ENCODE results near the gene UBA7. TPM values are rescaled to one million over a fixed set of nuclear protein-coding genes. Genes with fewer than 3 reads are reported as not detected.
A peak's percentile ranks its signal among the peaks of the same experiment; 100 is the strongest.
"Not testable (repeated sequence)": the region's sequence is repeated elsewhere in the genome, so short reads cannot be mapped to it uniquely, and the experiment has no call there.

Gene UBA7
- total RNA-seq, 2 experiments from 2014 or later, result 85.6 to 86.4 TPM

- H3K27ac Mint-ChIP-seq, result no peak overlapping the region
- peaks cover 39% of the 10 kb centered on the region for H3K4me1 Mint-ChIP-seq (ENCODE audit: low read depth)
- H3K4me3 Mint-ChIP-seq, result no peak overlapping the region
- CTCF ChIA-PET, result interaction anchor here (0.9 to 1.0 kb wide), 2 partner anchors 37 to 59 kb away, joined by 3 read pairs; no protein-coding TSS in a partner anchor
- intact Hi-C loops (cut with micrococcal nuclease), result no loop called here
- H3K36me3 Mint-ChIP-seq, result peaks cover 20% of the 10 kb centered on the region
- H3K27me3 Mint-ChIP-seq, result no peaks in the 10 kb centered on the region
- POLR2A ChIA-PET, result interaction anchor here (0.6 kb wide), 1 partner anchor 252 kb away, joined by 4 read pairs; no protein-coding TSS in a partner anchor
- DNase-seq, result no peak
- no peaks in the 10 kb centered on the region for H3K9me3 Mint-ChIP-seq
Observed at GRCh38 chr3:49780080-49780974, 33.4 kb downstream of the UBA7 start.

- intact Hi-C loops (cut with micrococcal nuclease), result no loop called here
- H3K9me3 Mint-ChIP-seq, result no peaks in the 10 kb centered on the region
- no peak for DNase-seq
- no peak overlapping the region for H3K4me3 Mint-ChIP-seq
- H3K36me3 Mint-ChIP-seq, result peaks cover 15% of the 10 kb centered on the region
- CTCF ChIA-PET, result interaction anchor here (0.9 to 1.0 kb wide), 2 partner anchors 37 to 60 kb away, joined by 3 read pairs; no protein-coding TSS in a partner anchor
- H3K27me3 Mint-ChIP-seq, result no peaks in the 10 kb centered on the region
- peaks cover 42% of the 10 kb centered on the region for H3K4me1 Mint-ChIP-seq (ENCODE audit: low read depth)
- POLR2A ChIA-PET, result no interaction called here
- no peak overlapping the region for H3K27ac Mint-ChIP-seq
Observed at GRCh38 chr3:49779358-49780079, 34.2 kb downstream of the UBA7 start.

- CTCF ChIA-PET, result not testable (repeated sequence)
Observed at GRCh38 chr3:49776101-49776500, 37.7 kb downstream of the UBA7 start.

GRCh38 chr3:49775538-49775937 lies 38.2 kb downstream of the UBA7 start:
- Mint-ChIP-seq H3K27me3 (no peaks in the 10 kb centered on the region), H3K4me1 (ENCODE audit: low read depth) (peaks cover 37% of the 10 kb centered on the region), H3K27ac (no peak overlapping the region), H3K36me3 (peaks cover 1% of the 10 kb centered on the region), H3K9me3 (no peaks in the 10 kb centered on the region), H3K4me3 (no peak overlapping the region)
- ChIA-PET CTCF (no interaction called here), POLR2A (interaction anchor here (1.3 kb wide), 1 partner anchor 11 kb away, joined by 4 read pairs; the partner anchor contains the start of gene IP6K1)
- intact Hi-C loops (cut with micrococcal nuclease), result no loop called here
- DNase-seq, result no peak

More at GRCh38 chr3:49776101-49776500, 37.7 kb downstream of the UBA7 start:
- H3K27ac Mint-ChIP-seq; H3K36me3 Mint-ChIP-seq; H3K4me3 Mint-ChIP-seq; H3K9me3 Mint-ChIP-seq; DNase-seq; intact Hi-C loops (cut with micrococcal nuclease); H3K27me3 Mint-ChIP-seq: not testable (repeated sequence)
- peaks cover 42% of the 10 kb centered on the region for H3K4me1 Mint-ChIP-seq (ENCODE audit: low read depth)
- POLR2A ChIA-PET, result interaction anchor here (1.3 kb wide), 1 partner anchor 10 kb away, joined by 4 read pairs; the partner anchor contains the start of gene IP6K1

GRCh38 chr3:49772703-49773102 lies 41.0 kb downstream of the UBA7 start:
- intact Hi-C loops (cut with micrococcal nuclease), result no loop called here

GRCh38 chr3:49771340-49771938 lies 42.3 kb downstream of the UBA7 start:
- H3K4me1 Mint-ChIP-seq (ENCODE audit: low read depth), result peaks cover 38% of the 10 kb centered on the region

More at GRCh38 chr3:49772703-49773102, 41.0 kb downstream of the UBA7 start:
- Mint-ChIP-seq H3K9me3 (no peaks in the 10 kb centered on the region), H3K36me3 (peaks cover 8% of the 10 kb centered on the region), H3K4me1 (ENCODE audit: low read depth) (peaks cover 40% of the 10 kb centered on the region), H3K27ac (no peak overlapping the region), H3K4me3 (no peak overlapping the region), H3K27me3 (no peaks in the 10 kb centered on the region)
- ChIA-PET CTCF (interaction anchor here (0.8 to 1.4 kb wide), 2 partner anchors 67 to 528 kb away, joined by 3 read pairs; no protein-coding TSS in a partner anchor), POLR2A (no interaction called here)
- DNase-seq, result no peak

GRCh38 chr3:49769926-49770325 lies 43.8 kb downstream of the UBA7 start:
- peaks cover 9% of the 10 kb centered on the region for H3K36me3 Mint-ChIP-seq
- intact Hi-C loops (cut with micrococcal nuclease), result no loop called here
- H3K27me3 Mint-ChIP-seq, result no peaks in the 10 kb centered on the region
- H3K4me1 Mint-ChIP-seq (ENCODE audit: low read depth), result peaks cover 31% of the 10 kb centered on the region
- no peaks in the 10 kb centered on the region for H3K9me3 Mint-ChIP-seq
- no peak overlapping the region for H3K4me3 Mint-ChIP-seq
- DNase-seq, result no peak
- CTCF ChIA-PET, result interaction anchor here (0.9 to 2.1 kb wide), 2 partner anchors 33 to 69 kb away, joined by 3 to 5 read pairs; partner anchors contain the start of gene INKA1
- POLR2A ChIA-PET, result no interaction called here
- peak overlapping the region; percentile 34 for H3K27ac Mint-ChIP-seq

More at GRCh38 chr3:49771340-49771938, 42.3 kb downstream of the UBA7 start:
- peaks cover 7% of the 10 kb centered on the region for H3K36me3 Mint-ChIP-seq
- ChIA-PET POLR2A (no interaction called here), CTCF (interaction anchor here (1.4 kb wide), 1 partner anchor 68 kb away, joined by 4 read pairs; no protein-coding TSS in a partner anchor)
- intact Hi-C loops (cut with micrococcal nuclease), result no loop called here
- H3K9me3 Mint-ChIP-seq, result no peaks in the 10 kb centered on the region
- no peak overlapping the region for H3K27ac Mint-ChIP-seq
- no peaks in the 10 kb centered on the region for H3K27me3 Mint-ChIP-seq
- no peak overlapping the region for H3K4me3 Mint-ChIP-seq
- DNase-seq, result no peak

- no peak overlapping the region for H3K4me3 Mint-ChIP-seq
- H3K36me3 Mint-ChIP-seq, result peaks cover 11% of the 10 kb centered on the region
- H3K9me3 Mint-ChIP-seq, result no peaks in the 10 kb centered on the region
- ChIA-PET POLR2A (no interaction called here), CTCF (interaction anchor here (2.1 kb wide), 1 partner anchor 70 kb away, joined by 5 read pairs; no protein-coding TSS in a partner anchor)
- no peak for DNase-seq
- intact Hi-C loops (cut with micrococcal nuclease), result no loop called here
- no peak overlapping the region for H3K27ac Mint-ChIP-seq
- no peaks in the 10 kb centered on the region for H3K27me3 Mint-ChIP-seq
- H3K4me1 Mint-ChIP-seq (ENCODE audit: low read depth), result peaks cover 26% of the 10 kb centered on the region
Observed at GRCh38 chr3:49769286-49769915, 44.4 kb downstream of the UBA7 start.

- CTCF ChIA-PET, result interaction anchor here (0.6 kb wide), 1 partner anchor 10 kb away, joined by 3 read pairs; no protein-coding TSS in a partner anchor
Observed at GRCh38 chr3:49763981-49764380, 49.8 kb downstream of the UBA7 start.

GRCh38 chr3:49761661-49762060 lies 52.1 kb downstream of the UBA7 start:
- H3K9me3 Mint-ChIP-seq, result no peaks in the 10 kb centered on the region
- H3K4me3 Mint-ChIP-seq, result no peak overlapping the region
- ChIA-PET POLR2A (no interaction called here), CTCF (no interaction called here)
- intact Hi-C loops (cut with micrococcal nuclease), result no loop called here
- no peak for DNase-seq
- H3K4me1 Mint-ChIP-seq (ENCODE audit: low read depth), result peaks cover 8% of the 10 kb centered on the region
- no peaks in the 10 kb centered on the region for H3K27me3 Mint-ChIP-seq
- peaks cover 4% of the 10 kb centered on the region for H3K36me3 Mint-ChIP-seq
- H3K27ac Mint-ChIP-seq, result no peak overlapping the region

More at GRCh38 chr3:49763981-49764380, 49.8 kb downstream of the UBA7 start:
- intact Hi-C loops (cut with micrococcal nuclease), result no loop called here
- peaks cover 3% of the 10 kb centered on the region for H3K4me1 Mint-ChIP-seq (ENCODE audit: low read depth)
- DNase-seq, result no peak
- H3K4me3 Mint-ChIP-seq, result no peak overlapping the region
- POLR2A ChIA-PET, result no interaction called here
- H3K27me3 Mint-ChIP-seq, result no peaks in the 10 kb centered on the region
- no peak overlapping the region for H3K27ac Mint-ChIP-seq
- no peaks in the 10 kb centered on the region for H3K9me3 Mint-ChIP-seq
- peaks cover 4% of the 10 kb centered on the region for H3K36me3 Mint-ChIP-seq

GRCh38 chr3:49759226-49759625 lies 54.5 kb downstream of the UBA7 start:
- Mint-ChIP-seq H3K36me3 (peaks cover 2% of the 10 kb centered on the region), H3K27ac (no peak overlapping the region), H3K9me3 (no peaks in the 10 kb centered on the region), H3K4me3 (no peak overlapping the region), H3K4me1 (ENCODE audit: low read depth) (peaks cover 18% of the 10 kb centered on the region), H3K27me3 (no peaks in the 10 kb centered on the region)
- intact Hi-C loops (cut with micrococcal nuclease), result no loop called here
- no peak for DNase-seq
- ChIA-PET CTCF (interaction anchor here (1.3 kb wide), 1 partner anchor 40 kb away, joined by 3 read pairs; the partner anchor contains the start of gene CDHR4), POLR2A (no interaction called here)

All from activated CD4-positive, alpha-beta memory T cell treated with anti-CD3 and anti-CD28 coated beads for 36 hours (primary cell).